ENCODE measurements around the gene PLPP2. TPM values are rescaled to one million over a fixed set of nuclear protein-coding genes. Genes with fewer than 3 reads are reported as not detected.

Gene PLPP2
- total RNA-seq, 3 donors from 2014 or later (not counting 1 experiment from before 2014, with no cell fraction given), result 0.85 to 6.2 (median 1.0) TPM

- H3K27me3 ChIP-seq (ENCODE audit: control insufficient read depth, insufficient read depth, low read length), result peaks cover 2% of the 10 kb centered on the region
- Mint-ChIP-seq H3K9me3 (no peaks in the 10 kb centered on the region), H3K36me3 (no peaks in the 10 kb centered on the region), H3K4me1 (no peaks in the 10 kb centered on the region), H3K4me3 (no peak overlapping the region), H3K27ac (no peak overlapping the region), H3K27me3 (ENCODE audit: low read depth in 2 of 2) (peaks cover 16 to 22% of the 10 kb centered on the region in 2 donors)
- no peaks in the 10 kb centered on the region for H3K36me3 ChIP-seq (ENCODE audit: control insufficient read depth, insufficient read depth, low read length)
- 93% methylated on average over 19 of the region's 19 CpGs for WGBS (ENCODE audit: insufficient coverage)
- intact Hi-C loops (cut with micrococcal nuclease), result no loop called here
- no peak for DNase-seq
- H3K4me1 ChIP-seq (ENCODE audit: control insufficient read depth, insufficient read depth, low read length), result no peaks in the 10 kb centered on the region
- ATAC-seq, result no peak
- no peak overlapping the region for H3K27ac ChIP-seq (ENCODE audit: low read length)
- H3K4me3 ChIP-seq (ENCODE audit: low read length), result no peak overlapping the region
- H3K9me3 ChIP-seq (ENCODE audit: control insufficient read depth, insufficient read depth, low read length), result no peaks in the 10 kb centered on the region
- no peak for TF ChIP-seq CTCF (IDR thresholded peaks at IDR 0.05)
Observed at GRCh38 chr19:275958-276646, 15.1 kb downstream of the PLPP2 start.

DNA sequence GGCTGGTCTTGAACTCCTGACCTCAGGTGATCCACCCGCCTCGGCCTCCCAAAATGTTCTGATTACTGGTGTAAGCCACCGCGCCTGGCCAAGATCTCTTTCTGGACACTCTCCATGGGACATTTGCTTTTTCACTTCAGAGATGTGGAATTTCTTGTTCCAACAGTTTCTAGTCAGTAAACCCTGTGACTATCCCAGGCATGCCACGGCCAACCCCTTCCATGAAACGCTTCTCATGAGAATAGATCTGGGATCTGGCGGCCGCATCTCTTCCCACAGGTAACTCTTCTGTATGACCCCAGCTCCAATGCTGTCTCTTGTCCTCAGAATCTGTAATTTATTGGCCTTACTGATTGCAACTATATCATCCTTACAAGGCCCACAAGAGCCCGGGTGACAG lies 16.2 kb downstream of the PLPP2 start:
- Histone ChIP-seq H3K4me3 (ENCODE audit: low read length) (no peak overlapping the region), H3K27ac (ENCODE audit: low read length) (no peak overlapping the region), H3K9me3 (ENCODE audit: control insufficient read depth, insufficient read depth, low read length) (no peaks in the 10 kb centered on the region), H3K27me3 (ENCODE audit: control insufficient read depth, insufficient read depth, low read length) (no peaks in the 10 kb centered on the region), H3K36me3 (ENCODE audit: control insufficient read depth, insufficient read depth, low read length) (no peaks in the 10 kb centered on the region), H3K4me1 (ENCODE audit: control insufficient read depth, insufficient read depth, low read length) (no peaks in the 10 kb centered on the region)
- peaks cover 16 to 22% of the 10 kb centered on the region in 2 donors for H3K27me3 Mint-ChIP-seq (ENCODE audit: low read depth in 2 of 2)
- DNase-seq (no peak), ATAC-seq (no peak)
- no peak overlapping the region for H3K4me3 Mint-ChIP-seq
- intact Hi-C loops (cut with micrococcal nuclease), result no loop called here
- H3K4me1 Mint-ChIP-seq, result no peaks in the 10 kb centered on the region
- no peak overlapping the region for H3K27ac Mint-ChIP-seq
- TF ChIP-seq CTCF (IDR thresholded peaks at IDR 0.05), result no peak
- H3K9me3 Mint-ChIP-seq, result no peaks in the 10 kb centered on the region
- H3K36me3 Mint-ChIP-seq, result no peaks in the 10 kb centered on the region
- WGBS (ENCODE audit: insufficient coverage), result 89% methylated on average over 9 of the region's 9 CpGs

DNA sequence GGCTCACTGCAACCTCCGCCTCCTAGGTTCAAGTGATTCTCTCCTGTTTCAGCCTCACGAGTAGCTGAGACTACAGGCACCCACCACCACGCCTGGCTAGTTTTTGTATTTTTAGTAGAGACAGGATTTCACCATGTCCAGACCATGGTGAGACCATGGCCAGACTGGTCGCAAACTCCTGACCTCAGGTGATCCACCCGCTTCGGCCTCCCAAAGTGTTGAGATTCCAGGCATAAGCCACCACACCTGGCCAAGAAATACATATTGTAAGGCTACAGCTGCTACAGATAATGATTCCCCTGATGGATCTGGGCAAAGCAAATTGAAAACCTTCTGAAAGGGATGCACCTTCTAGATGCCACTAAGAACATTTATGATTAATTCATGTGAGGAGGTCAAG lies 17.8 kb downstream of the PLPP2 start:
- 88% methylated on average over 6 of the region's 6 CpGs for WGBS (ENCODE audit: insufficient coverage)
- intact Hi-C loops (cut with micrococcal nuclease), result no loop called here
- H3K27me3 Mint-ChIP-seq (ENCODE audit: low read depth in 2 of 2), result peaks cover 14 to 18% of the 10 kb centered on the region in 2 donors

More for the DNA sequence above, 17.8 kb downstream of the PLPP2 start:
- H3K4me1 Mint-ChIP-seq, result no peaks in the 10 kb centered on the region
- no peaks in the 10 kb centered on the region for H3K4me1 ChIP-seq (ENCODE audit: control insufficient read depth, insufficient read depth, low read length)
- H3K4me3 Mint-ChIP-seq, result no peak overlapping the region
- DNase-seq (no peak), ATAC-seq (no peak)
- H3K9me3 ChIP-seq (ENCODE audit: control insufficient read depth, insufficient read depth, low read length), result no peaks in the 10 kb centered on the region
- no peak overlapping the region for H3K27ac Mint-ChIP-seq
- no peak overlapping the region for H3K4me3 ChIP-seq (ENCODE audit: low read length)
- TF ChIP-seq CTCF (IDR thresholded peaks at IDR 0.05), result no peak
- no peaks in the 10 kb centered on the region for H3K36me3 ChIP-seq (ENCODE audit: control insufficient read depth, insufficient read depth, low read length)
- no peaks in the 10 kb centered on the region for H3K36me3 Mint-ChIP-seq
- H3K27me3 ChIP-seq (ENCODE audit: control insufficient read depth, insufficient read depth, low read length), result no peaks in the 10 kb centered on the region
- H3K27ac ChIP-seq (ENCODE audit: low read length), result no peak overlapping the region
- H3K9me3 Mint-ChIP-seq, result no peaks in the 10 kb centered on the region

Data from natural killer cell (primary cell).